Suprapubic skin (tissue), 4 donors: Measurements from ENCODE around the gene SPAG16. TPM values are rescaled to one million over a fixed set of nuclear protein-coding genes. Genes with fewer than 3 reads are reported as not detected.
"Not testable (repeated sequence)": the region's sequence is repeated elsewhere in the genome, so short reads cannot be mapped to it uniquely, and the experiment has no call there.

Experiments
- DNase-seq, 2 donors: peaks; one replicate each; pipeline ENCODE4 v3.0.0-alpha.2; 2019; ENCODE audit warnings: low spot score in 2 of 2
- H3K27ac ChIP-seq: fragments of 200-600 bp; sonication (generic); one replicate; pipeline ENCODE4 v1.5.1; 2019
- H3K27me3 ChIP-seq: fragments of 200-600 bp; sonication (generic); one replicate; pipeline ENCODE4 v1.5.1; 2019
- H3K36me3 ChIP-seq: fragments of 200-600 bp; sonication (generic); one replicate; pipeline ENCODE4 v1.5.1; 2019
- H3K4me1 ChIP-seq: fragments of 200-600 bp; sonication (generic); one replicate; pipeline ENCODE4 v1.5.1; 2019
- H3K4me3 ChIP-seq: fragments of 200-600 bp; sonication (generic); one replicate; pipeline ENCODE4 v1.5.1; 2019; ENCODE audit warnings: mild to moderate bottlenecking
- H3K9me3 ChIP-seq: fragments of 200-600 bp; sonication (generic); one replicate; pipeline ENCODE4 v1.5.1; 2019
- EP300 ChIP-seq: sonication (generic); formaldehyde crosslinking; IDR thresholded peaks from one replicate; pipeline ENCODE4 v1.6.1; 2017; ENCODE audit warnings: antibody characterized with exemption
- POLR2A ChIP-seq, 2 donors: fragments of 450-650 bp; IDR thresholded peaks; one replicate each; pipeline ENCODE4 v1.6.1; 2017; ENCODE audit warnings: antibody characterized with exemption in 2 of 2, mild to moderate bottlenecking in 2 of 2, moderate library complexity in 2 of 2
- POLR2AphosphoS5 ChIP-seq, 3 donors: sonication (generic); formaldehyde crosslinking; IDR thresholded peaks; one replicate each; pipeline ENCODE4 v1.6.1; 2017; ENCODE audit warnings: antibody characterized with exemption in 3 of 3
- WGBS: methylation state at CpG from one replicate; pipeline ENCODE4 v1.1.5; 2018; 5-methylcytosine and 5-hydroxymethylcytosine counted together
- total RNA-seq, 4 donors: library from RNA; depleted of rRNA; stranded (reverse); fragments of >200 nt; gene quantifications; one replicate each; pipeline ENCODE4 v1.1.0, GENCODE V29; 2016
- TF ChIP-seq, protein P1 (sequence below), 2 donors: fragments of 200-600 bp in 1 of 2; fragments of 450-650 bp in 1 of 2; sonication (generic) in 1 of 2; IDR thresholded peaks; one replicate each; pipeline ENCODE4 v1.5.1; 2016 to 2019; ENCODE audit warnings: antibody characterized with exemption in 2 of 2, mild to moderate bottlenecking in 1 of 2, moderate library complexity in 1 of 2

The SPAG16 gene
- total RNA-seq, 4 donors from 2014 or later: 17.5 to 31.4 (median 22.0) TPM

DNA sequence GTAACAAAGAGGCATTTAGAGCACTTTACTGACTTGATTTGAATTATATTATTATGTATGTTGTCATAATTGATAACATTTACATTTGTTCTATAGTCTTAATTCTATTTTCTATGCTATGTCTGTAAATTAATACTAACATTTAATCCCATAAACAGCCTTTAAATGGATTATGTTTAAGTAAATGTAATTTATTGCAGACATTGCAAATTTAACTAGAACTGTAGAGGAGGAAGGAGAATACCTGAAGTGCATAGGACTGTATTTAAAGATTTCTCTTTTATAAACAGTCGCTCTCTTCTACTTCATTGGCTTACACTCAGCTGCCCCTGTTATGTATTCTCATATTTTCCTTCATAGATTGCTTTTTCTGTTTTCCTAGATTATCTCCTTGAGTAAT, 92.4 kb downstream of the SPAG16 start:
- no peaks in the 10 kb centered on the region for H3K4me1 ChIP-seq
- DNase-seq: no peak
- H3K4me3 ChIP-seq: no peak overlapping the region
- no peaks in the 10 kb centered on the region for H3K36me3 ChIP-seq
- H3K9me3 ChIP-seq: no peaks in the 10 kb centered on the region
- WGBS: 94% methylated on average over 1 of the region's 1 CpG
- TF ChIP-seq POLR2AphosphoS5 (IDR thresholded peaks at IDR 0.05): no peak
- TF ChIP-seq, protein P1, sequence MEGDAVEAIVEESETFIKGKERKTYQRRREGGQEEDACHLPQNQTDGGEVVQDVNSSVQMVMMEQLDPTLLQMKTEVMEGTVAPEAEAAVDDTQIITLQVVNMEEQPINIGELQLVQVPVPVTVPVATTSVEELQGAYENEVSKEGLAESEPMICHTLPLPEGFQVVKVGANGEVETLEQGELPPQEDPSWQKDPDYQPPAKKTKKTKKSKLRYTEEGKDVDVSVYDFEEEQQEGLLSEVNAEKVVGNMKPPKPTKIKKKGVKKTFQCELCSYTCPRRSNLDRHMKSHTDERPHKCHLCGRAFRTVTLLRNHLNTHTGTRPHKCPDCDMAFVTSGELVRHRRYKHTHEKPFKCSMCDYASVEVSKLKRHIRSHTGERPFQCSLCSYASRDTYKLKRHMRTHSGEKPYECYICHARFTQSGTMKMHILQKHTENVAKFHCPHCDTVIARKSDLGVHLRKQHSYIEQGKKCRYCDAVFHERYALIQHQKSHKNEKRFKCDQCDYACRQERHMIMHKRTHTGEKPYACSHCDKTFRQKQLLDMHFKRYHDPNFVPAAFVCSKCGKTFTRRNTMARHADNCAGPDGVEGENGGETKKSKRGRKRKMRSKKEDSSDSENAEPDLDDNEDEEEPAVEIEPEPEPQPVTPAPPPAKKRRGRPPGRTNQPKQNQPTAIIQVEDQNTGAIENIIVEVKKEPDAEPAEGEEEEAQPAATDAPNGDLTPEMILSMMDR (IDR thresholded peaks at IDR 0.05): no peak
- no peak for TF ChIP-seq EP300
- TF ChIP-seq POLR2A (IDR thresholded peaks at IDR 0.05): no peak
- no peaks in the 10 kb centered on the region for H3K27me3 ChIP-seq
- no peak overlapping the region for H3K27ac ChIP-seq

DNA sequence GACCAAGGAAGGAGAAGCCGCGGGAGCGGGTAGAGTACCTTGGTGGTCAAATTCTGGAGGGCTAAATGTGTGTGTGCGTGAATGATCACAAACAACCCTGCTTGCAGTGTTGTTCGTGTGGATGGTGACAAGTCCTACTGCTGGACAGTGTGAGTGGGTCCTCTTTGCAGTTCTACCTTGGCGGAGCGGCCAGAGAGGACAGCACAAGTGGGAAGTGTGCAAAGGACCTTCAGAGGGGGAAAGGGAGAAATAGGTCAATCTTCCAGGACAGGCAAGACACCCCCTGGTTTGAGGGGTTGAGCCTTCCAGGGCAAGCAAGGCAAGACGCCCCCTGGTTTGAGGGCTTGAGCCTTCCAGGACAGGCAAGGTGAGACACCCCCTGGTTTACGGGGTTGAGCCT, 122.8 kb downstream of the SPAG16 start:
- H3K9me3 ChIP-seq, H3K27ac ChIP-seq, H3K4me3 ChIP-seq, H3K36me3 ChIP-seq, H3K4me1 ChIP-seq, DNase-seq, H3K27me3 ChIP-seq: not testable (repeated sequence)
- WGBS: 93% methylated on average over 9 of the region's 9 CpGs

DNA sequence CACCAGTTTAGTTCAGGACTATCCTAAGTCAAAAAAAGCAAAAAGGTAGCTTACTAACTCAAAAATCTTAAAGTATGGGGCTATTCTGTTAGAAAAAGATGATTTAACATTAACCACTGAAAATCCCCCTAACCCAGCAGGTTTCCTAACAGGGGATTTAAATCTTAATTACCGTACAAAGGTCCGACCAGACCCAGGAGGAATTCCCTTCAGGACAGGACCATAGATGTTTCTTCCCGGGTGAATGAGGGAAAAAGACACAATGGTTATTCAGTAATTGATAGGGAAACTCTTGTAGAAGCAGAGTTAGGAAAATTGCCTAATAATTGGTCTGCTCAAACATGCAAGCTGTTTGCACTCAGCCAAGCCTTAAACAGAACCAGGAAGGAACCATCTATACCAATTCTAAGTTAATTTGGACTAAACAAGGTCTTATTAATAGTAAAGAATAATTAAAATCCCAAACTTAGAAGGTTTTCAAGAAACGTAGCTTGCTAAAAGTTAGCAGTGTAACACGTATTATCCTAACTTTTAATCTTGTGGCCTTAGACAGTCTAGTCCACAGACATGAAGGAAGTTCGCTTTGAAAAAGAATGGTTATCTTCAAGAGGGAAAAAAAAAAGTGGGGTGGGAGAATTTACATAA, 124.3 kb downstream of the SPAG16 start:
- H3K9me3 ChIP-seq, H3K36me3 ChIP-seq, DNase-seq, H3K4me1 ChIP-seq, H3K27ac ChIP-seq, H3K27me3 ChIP-seq, H3K4me3 ChIP-seq: not testable (repeated sequence)
- WGBS: 74% methylated on average over 6 of the region's 6 CpGs

DNA sequence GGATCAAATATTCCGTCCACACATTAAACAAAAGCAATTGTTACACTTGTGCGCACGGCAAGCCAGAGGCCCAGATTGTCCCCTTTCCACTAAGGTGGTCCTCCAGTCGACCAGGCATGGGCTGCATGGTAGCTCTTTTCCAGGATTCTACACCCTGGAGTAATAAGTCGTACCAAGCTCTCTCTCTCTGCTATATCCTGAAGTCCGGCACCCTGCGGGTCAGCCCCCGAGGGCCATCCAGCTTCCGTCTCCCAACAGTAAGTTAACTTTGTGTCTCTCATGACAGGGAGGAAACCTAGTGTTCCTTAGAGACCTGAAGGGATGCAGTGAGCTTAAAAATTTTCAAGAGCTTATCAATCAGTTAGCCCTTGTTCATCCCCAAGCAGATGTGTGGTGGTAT, 126.4 kb downstream of the SPAG16 start:
- not testable (repeated sequence) for H3K36me3 ChIP-seq, H3K4me3 ChIP-seq, H3K4me1 ChIP-seq, DNase-seq, H3K27ac ChIP-seq, H3K27me3 ChIP-seq, H3K9me3 ChIP-seq
- 90% methylated on average over 9 of the region's 9 CpGs for WGBS

DNA sequence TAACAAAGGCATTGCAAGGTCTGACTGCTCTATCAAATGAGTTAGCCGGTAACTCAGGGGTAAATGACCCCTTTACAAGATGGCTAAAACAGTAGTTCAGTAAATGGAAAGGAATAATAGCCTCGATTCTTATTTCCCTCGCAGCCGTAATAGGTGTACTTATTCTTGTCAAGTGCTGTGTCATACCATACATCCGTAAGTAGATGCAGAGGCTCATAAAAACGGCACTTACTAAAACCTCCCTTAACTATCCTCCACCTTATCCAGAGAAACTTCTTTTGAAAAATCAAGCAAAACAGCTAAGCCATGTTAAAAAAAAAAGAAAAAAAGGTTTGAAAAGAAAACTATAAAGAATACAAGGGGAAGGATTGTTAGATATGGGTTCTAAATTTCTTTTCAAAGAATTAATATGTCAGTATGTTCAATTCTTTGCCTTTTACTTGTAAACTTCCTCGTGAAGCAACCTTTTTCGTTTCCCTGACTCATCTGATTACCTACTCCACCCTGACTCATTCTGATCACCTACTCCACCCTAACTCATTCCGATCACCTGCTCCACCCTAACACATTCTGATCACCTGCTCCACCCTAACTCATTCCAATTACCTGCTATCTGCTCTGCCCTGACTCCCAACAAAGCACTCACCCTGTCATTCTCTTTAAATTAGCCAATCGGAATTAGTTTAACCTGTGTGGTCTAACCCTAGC, 127.5 kb downstream of the SPAG16 start:
- Histone ChIP-seq H3K27ac (no peak overlapping the region), H3K9me3 (no peaks in the 10 kb centered on the region), H3K4me1 (no peaks in the 10 kb centered on the region), H3K36me3 (no peaks in the 10 kb centered on the region), H3K27me3 (no peaks in the 10 kb centered on the region), H3K4me3 (no peak overlapping the region)
- no peak for TF ChIP-seq EP300
- TF ChIP-seq POLR2A (IDR thresholded peaks at IDR 0.05): no peak
- no peak for TF ChIP-seq POLR2AphosphoS5 (IDR thresholded peaks at IDR 0.05)
- DNase-seq: no peak
- 76% methylated on average over 10 of the region's 10 CpGs for WGBS

DNA sequence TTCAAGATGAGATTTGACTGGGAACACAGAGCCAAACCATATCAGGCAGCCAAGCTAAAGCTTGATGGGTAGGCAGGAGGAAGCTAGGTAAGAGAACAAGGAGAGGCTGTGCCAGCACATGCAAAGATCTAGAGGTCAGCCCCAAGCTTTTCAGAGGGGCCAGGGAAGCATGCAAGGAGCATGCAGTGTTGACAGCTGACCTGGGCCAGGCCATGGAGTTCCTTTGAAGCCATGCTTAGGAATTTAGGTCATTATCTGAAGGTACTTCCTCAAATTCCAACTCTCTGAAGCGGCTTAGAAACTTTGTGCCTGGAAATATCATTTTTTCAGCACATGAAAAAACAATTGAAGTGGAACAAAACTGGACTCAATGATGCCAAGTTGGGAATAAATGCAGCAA, 130.8 kb downstream of the SPAG16 start:
- 88% methylated on average over 1 of the region's 1 CpG for WGBS
- H3K27me3 ChIP-seq: no peaks in the 10 kb centered on the region
- H3K27ac ChIP-seq: no peak overlapping the region
- H3K36me3 ChIP-seq: no peaks in the 10 kb centered on the region
- H3K4me3 ChIP-seq: no peak overlapping the region
- TF ChIP-seq POLR2A (IDR thresholded peaks at IDR 0.05): no peak
- TF ChIP-seq, protein P1 (IDR thresholded peaks at IDR 0.05): no peak
- no peak for TF ChIP-seq POLR2AphosphoS5 (IDR thresholded peaks at IDR 0.05)
- no peak for TF ChIP-seq EP300
- H3K9me3 ChIP-seq: no peaks in the 10 kb centered on the region
- no peaks in the 10 kb centered on the region for H3K4me1 ChIP-seq
- DNase-seq: no peak

DNA sequence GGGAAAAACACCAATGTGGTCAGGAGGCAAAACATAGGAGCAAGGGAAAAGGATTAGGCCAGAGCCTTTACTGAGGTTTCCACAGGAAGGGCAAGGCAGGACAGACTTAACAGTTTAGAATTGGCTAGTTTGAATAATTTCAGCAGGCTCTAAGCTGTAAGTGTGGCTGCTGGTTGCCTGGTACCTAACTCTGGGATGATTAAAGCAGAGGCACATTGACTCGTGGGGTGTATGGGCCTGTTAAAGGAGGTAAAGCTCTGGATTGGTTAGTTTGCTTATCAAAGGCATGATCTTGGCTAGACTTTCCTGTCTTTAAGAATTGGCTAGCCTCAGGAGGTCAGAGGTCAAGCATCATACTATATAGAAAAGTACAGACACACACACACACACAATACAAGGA, 132.6 kb downstream of the SPAG16 start:
- Histone ChIP-seq H3K27me3 (no peaks in the 10 kb centered on the region), H3K4me3 (no peak overlapping the region), H3K9me3 (no peaks in the 10 kb centered on the region), H3K27ac (no peak overlapping the region), H3K4me1 (no peaks in the 10 kb centered on the region), H3K36me3 (no peaks in the 10 kb centered on the region)
- 27% methylated on average over 1 of the region's 1 CpG for WGBS
- TF ChIP-seq, protein P1 (IDR thresholded peaks at IDR 0.05): no peak
- TF ChIP-seq POLR2A (IDR thresholded peaks at IDR 0.05) (no peak), EP300 (no peak), POLR2AphosphoS5 (IDR thresholded peaks at IDR 0.05) (no peak)
- no peak for DNase-seq
